Caco-2 (cell line): ENCODE data around the gene NXPE2. TPM values are rescaled to one million over a fixed set of nuclear protein-coding genes. Genes with fewer than 3 reads are reported as not detected.

ENCODE experiments used
- BruUV-seq: library from RNA; stranded (reverse); fragments of 400-500 nt; replicated peaks from 2 replicates; lab custom pipeline; 2021; lab: Mats Ljungman, UMichigan
- CTCF ChIA-PET: fragments of 300-600 bp; sonication (Branson Sonifier 250); formaldehyde crosslinking; loops from one replicate; lab custom pipeline; 2022; ENCODE audit warnings: antibody characterized with exemption; lab: Charles Lee
- POLR2A ChIA-PET: fragments of 300-600 bp; sonication (Branson Sonifier 250); formaldehyde crosslinking; loops from one replicate; lab custom pipeline; 2022; ENCODE audit warnings: antibody characterized with exemption; lab: Charles Lee
- DNase-seq, 2 experiments: peaks; one replicate each; pipeline versions ENCODE4 v3.0.0 to v3.0.0-alpha.2; 2020 to 2022
- H3K27me3 ChIP-seq: replicated peaks from 2 replicates; pipeline ENCODE4 v1.6.0; 2011; ENCODE audit warnings: low read length; ENCODE audit not compliant: control insufficient read depth, insufficient read depth
- H3K36me3 ChIP-seq: 2 replicates; pipeline ENCODE4 v1.5.1; 2011; ENCODE audit warnings: low read length; ENCODE audit not compliant: control insufficient read depth, insufficient read depth
- H3K4me1 ChIP-seq: fragments of 250-450 bp; sonication (Bioruptor Pico); 2 replicates; pipeline ENCODE4 v1.5.1; 2020; ENCODE audit warnings: mild to moderate bottlenecking
- H3K4me3 ChIP-seq: 2 replicates; pipeline ENCODE4 v1.5.1; 2011; ENCODE audit warnings: low read depth, mild to moderate bottlenecking, control low read depth, low read length
- H3K9me3 ChIP-seq: fragments of 250-450 bp; sonication (Bioruptor Pico); 2 replicates; pipeline ENCODE4 v1.5.1; 2020; ENCODE audit warnings: mild to moderate bottlenecking, moderate library complexity
- H3K27ac Mint-ChIP-seq: one replicate; pipeline ENCODE4 v1.8.0; 2022; ENCODE audit warnings: mixed read lengths; ENCODE audit not compliant: unreplicated experiment
- H3K27me3 Mint-ChIP-seq: one replicate; pipeline ENCODE4 v1.8.0; 2022; ENCODE audit warnings: mixed read lengths; ENCODE audit not compliant: insufficient read depth, unreplicated experiment
- H3K36me3 Mint-ChIP-seq: one replicate; pipeline ENCODE4 v1.8.0; 2022; ENCODE audit warnings: mild to moderate bottlenecking, mixed read lengths; ENCODE audit not compliant: insufficient read depth, unreplicated experiment
- H3K4me1 Mint-ChIP-seq: one replicate; pipeline ENCODE4 v1.8.0; 2022; ENCODE audit warnings: low read depth, mixed read lengths; ENCODE audit not compliant: unreplicated experiment
- H3K4me3 Mint-ChIP-seq: one replicate; pipeline ENCODE4 v1.8.0; 2022; ENCODE audit warnings: mild to moderate bottlenecking, moderate library complexity, mixed read lengths; ENCODE audit not compliant: unreplicated experiment
- H3K9me3 Mint-ChIP-seq: one replicate; pipeline ENCODE4 v1.8.0; 2022; ENCODE audit warnings: mixed read lengths; ENCODE audit not compliant: unreplicated experiment
- CTCF ChIP-seq, 2 experiments: fragments of 200-600 bp in 1 of 2; IDR thresholded peaks; 1 replicate in 1 of 2; 2 replicates in 1 of 2; pipeline versions ENCODE4 v1.5.1 to v1.8.0; 2011 to 2022; ENCODE audit warnings: antibody characterized with exemption in 1 of 2, control low read depth in 1 of 2, inconsistent platforms in 1 of 2, low read depth in 1 of 2, low read length in 1 of 2, mild to moderate bottlenecking in 1 of 2, moderate library complexity in 1 of 2; ENCODE audit not compliant: insufficient read depth in 1 of 2, severe bottlenecking in 1 of 2, unreplicated experiment in 1 of 2
- intact Hi-C: fragments of 100-400 bp; cut with micrococcal nuclease; formaldehyde crosslinking; loops from one replicate; pipeline ENCODE4 v1.10.0; 2022; ENCODE audit not compliant: unreplicated experiment
- total RNA-seq: library from RNA; stranded (reverse); gene quantifications from 2 replicates; pipeline ENCODE4 v1.2.3, GENCODE V29; 2022

The NXPE2 gene
- total RNA-seq, 1 experiment from 2014 or later: not detected

- intact Hi-C loops: no loop called here
- Mint-ChIP-seq H3K4me1 (no peaks in the 10 kb centered on the region), H3K27ac (no peak overlapping the region), H3K4me3 (no peak overlapping the region), H3K36me3 (no peaks in the 10 kb centered on the region), H3K9me3 (peaks cover 31% of the 10 kb centered on the region), H3K27me3 (no peaks in the 10 kb centered on the region)
- H3K4me3 ChIP-seq: no peak overlapping the region
- POLR2A ChIA-PET: no interaction called here
- H3K4me1 ChIP-seq: no peaks in the 10 kb centered on the region
- CTCF ChIA-PET: no interaction called here
- peaks cover 26% of the 10 kb centered on the region for H3K9me3 ChIP-seq
- no peak for DNase-seq
- no peaks in the 10 kb centered on the region for H3K36me3 ChIP-seq
- BruUV-seq: no TSS peak
- H3K27me3 ChIP-seq: no peaks in the 10 kb centered on the region
- no peak for TF ChIP-seq CTCF (IDR thresholded peaks at IDR 0.05; ENCODE audit: insufficient read depth in 1 of 2, low read depth in 1 of 2, low read length in 1 of 2, severe bottlenecking in 1 of 2, unreplicated experiment in 1 of 2)
These were observed 1.2 kb downstream of the NXPE2 start for GRCh38 chr11:114679505-114679904.

DNA sequence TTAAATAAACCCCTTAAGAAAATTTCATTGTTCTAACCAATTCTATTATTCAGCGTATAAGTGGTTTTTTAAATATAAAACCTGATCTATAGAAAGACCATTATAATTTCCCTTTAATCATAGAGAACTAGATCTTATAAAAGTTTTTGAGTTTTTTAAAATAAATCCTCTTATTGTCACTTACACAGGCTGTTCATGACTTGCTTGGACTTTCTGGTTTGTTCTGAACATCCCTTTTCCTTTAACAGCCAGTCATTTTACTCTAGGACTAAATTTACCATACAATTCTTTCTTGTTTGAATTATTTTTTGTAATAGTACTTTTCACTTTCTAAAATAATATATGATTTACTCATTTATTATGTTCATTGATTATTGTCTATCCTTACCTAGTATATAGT lies 4.7 kb downstream of the NXPE2 start:
- no peaks in the 10 kb centered on the region for H3K36me3 Mint-ChIP-seq
- no peak overlapping the region for H3K27ac Mint-ChIP-seq
- no peak for TF ChIP-seq CTCF (IDR thresholded peaks at IDR 0.05; ENCODE audit: insufficient read depth in 1 of 2, low read depth in 1 of 2, low read length in 1 of 2, severe bottlenecking in 1 of 2, unreplicated experiment in 1 of 2)
- Histone ChIP-seq H3K4me1 (no peaks in the 10 kb centered on the region), H3K4me3 (no peak overlapping the region), H3K27me3 (no peaks in the 10 kb centered on the region), H3K36me3 (no peaks in the 10 kb centered on the region), H3K9me3 (peaks cover 23% of the 10 kb centered on the region)
- ChIA-PET POLR2A (no interaction called here), CTCF (no interaction called here)
- H3K4me3 Mint-ChIP-seq: no peak overlapping the region
- intact Hi-C loops: no loop called here
- no peaks in the 10 kb centered on the region for H3K27me3 Mint-ChIP-seq
- BruUV-seq: no TSS peak
- no peaks in the 10 kb centered on the region for H3K4me1 Mint-ChIP-seq
- no peak for DNase-seq
- peaks cover 36% of the 10 kb centered on the region for H3K9me3 Mint-ChIP-seq

DNA sequence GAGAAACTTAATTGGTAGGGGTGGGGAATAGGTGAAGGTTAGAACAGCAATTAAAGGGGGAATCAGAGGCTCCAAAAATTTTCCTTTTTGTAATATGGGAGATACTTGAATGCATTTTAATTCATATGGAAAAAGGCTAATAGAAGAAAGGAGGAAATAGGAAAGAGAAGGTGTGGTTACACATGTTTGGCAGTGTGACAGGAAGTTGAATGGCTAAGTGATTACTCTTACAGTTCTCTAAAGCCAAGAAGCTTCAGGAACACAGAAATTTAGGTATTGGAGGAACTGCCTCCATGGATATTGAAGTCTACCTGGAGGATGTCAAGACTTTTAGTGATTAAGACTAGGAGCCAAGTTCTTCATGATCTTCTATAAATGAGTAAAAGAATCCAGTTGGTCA lies 6.3 kb downstream of the NXPE2 start:
- Mint-ChIP-seq H3K4me3 (no peak overlapping the region), H3K36me3 (no peaks in the 10 kb centered on the region), H3K4me1 (no peaks in the 10 kb centered on the region), H3K27ac (no peak overlapping the region), H3K9me3 (peaks cover 36% of the 10 kb centered on the region), H3K27me3 (no peaks in the 10 kb centered on the region)
- CTCF ChIA-PET: no interaction called here
- Histone ChIP-seq H3K27me3 (no peaks in the 10 kb centered on the region), H3K36me3 (no peaks in the 10 kb centered on the region), H3K9me3 (peaks cover 23% of the 10 kb centered on the region), H3K4me1 (no peaks in the 10 kb centered on the region), H3K4me3 (no peak overlapping the region)
- no peak for DNase-seq
- intact Hi-C loops: no loop called here
- POLR2A ChIA-PET: no interaction called here
- no TSS peak for BruUV-seq
- no peak for TF ChIP-seq CTCF (IDR thresholded peaks at IDR 0.05; ENCODE audit: insufficient read depth in 1 of 2, low read depth in 1 of 2, low read length in 1 of 2, severe bottlenecking in 1 of 2, unreplicated experiment in 1 of 2)
